SJSA1 (cell line): ENCODE measurements around the gene DGCR8. TPM values are rescaled to one million over a fixed set of nuclear protein-coding genes. Genes with fewer than 3 reads are reported as not detected.
"Not testable (repeated sequence)": the region's sequence is repeated elsewhere in the genome, so short reads cannot be mapped to it uniquely, and the experiment has no call there.

Experiments used
- DNase-seq, 2 experiments: peaks; one replicate each; pipeline ENCODE4 v3.0.0-alpha.2; 2015 to 2020; ENCODE audit warnings: low spot score in 2 of 2, low read depth in 1 of 2
- H3K27ac ChIP-seq: fragments of 250-450 bp; sonication (Bioruptor Pico); 2 replicates; pipeline ENCODE4 v1.5.1; 2020; ENCODE audit warnings: mild to moderate bottlenecking, moderate library complexity
- H3K27me3 ChIP-seq: fragments of 250-450 bp; sonication (Bioruptor Pico); replicated peaks from 2 replicates; pipeline ENCODE4 v1.5.1; 2020; ENCODE audit warnings: mild to moderate bottlenecking, moderate library complexity
- H3K36me3 ChIP-seq: fragments of 250-450 bp; sonication (Bioruptor Pico); 2 replicates; pipeline ENCODE4 v1.5.1; 2020; ENCODE audit warnings: mild to moderate bottlenecking
- H3K4me1 ChIP-seq: fragments of 250-450 bp; sonication (Bioruptor Pico); replicated peaks from 2 replicates; pipeline ENCODE4 v1.6.1; 2021; ENCODE audit warnings: mild to moderate bottlenecking
- H3K4me3 ChIP-seq: fragments of 250-450 bp; sonication (Bioruptor Pico); 2 replicates; pipeline ENCODE4 v1.5.1; 2020; ENCODE audit warnings: mild to moderate bottlenecking
- H3K9me3 ChIP-seq: fragments of 250-450 bp; sonication (Bioruptor Pico); replicated peaks from 2 replicates; pipeline ENCODE4 v1.5.1; 2020; ENCODE audit warnings: mild to moderate bottlenecking
- total RNA-seq: library from RNA; depleted of rRNA; stranded (reverse); fragments of >200 nt; shearing (Covaris generic); gene quantifications from 2 replicates; pipeline ENCODE4 v1.2.3, GENCODE V29; 2014; rRNA removed

The DGCR8 gene
- total RNA-seq, 1 experiment from 2014 or later = 24.8 TPM

DNA sequence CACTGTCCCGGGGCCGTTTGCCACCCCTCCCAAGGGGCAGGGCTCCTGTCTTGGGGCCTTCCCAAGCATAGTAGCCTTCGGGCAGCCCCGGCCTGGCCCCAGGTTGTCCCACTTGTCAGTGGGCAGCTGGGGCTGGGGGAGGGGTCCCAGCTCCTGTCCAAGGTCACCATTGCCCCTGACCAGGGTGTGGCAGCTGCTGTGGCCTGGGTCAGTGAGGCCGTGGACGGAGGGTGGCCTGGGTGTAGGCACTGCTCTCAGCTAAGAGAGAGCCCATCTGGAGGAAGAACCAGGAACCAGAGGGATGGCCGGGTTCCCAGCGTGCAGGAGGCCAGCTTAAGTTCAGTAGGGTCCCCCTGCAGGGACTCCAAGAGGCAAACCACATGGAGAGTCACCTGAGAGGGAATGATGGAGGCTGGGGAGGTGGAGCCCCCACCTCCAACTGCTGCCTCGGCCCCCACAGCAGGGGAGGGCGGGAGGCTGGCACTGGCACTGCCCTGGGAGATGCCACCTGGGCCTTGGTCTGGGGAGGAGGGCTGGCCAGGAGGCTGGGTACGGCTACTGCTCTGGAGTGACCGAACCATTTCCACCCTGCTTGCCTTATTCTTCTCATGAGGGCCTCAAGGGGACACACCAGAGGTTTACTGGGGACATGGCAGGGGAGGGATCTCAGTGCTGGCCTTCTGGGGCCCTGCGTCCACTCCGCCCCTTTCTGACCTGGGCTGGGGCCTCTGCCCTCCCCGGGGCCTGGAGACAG, 77.6 kb downstream of the DGCR8 start:
- Histone ChIP-seq H3K4me1 (peaks cover 16% of the 10 kb centered on the region), H3K27ac (no peak overlapping the region), H3K36me3 (no peaks in the 10 kb centered on the region), H3K9me3 (no peaks in the 10 kb centered on the region), H3K4me3 (no peak overlapping the region), H3K27me3 (no peaks in the 10 kb centered on the region)
- DNase-seq = no peak

DNA sequence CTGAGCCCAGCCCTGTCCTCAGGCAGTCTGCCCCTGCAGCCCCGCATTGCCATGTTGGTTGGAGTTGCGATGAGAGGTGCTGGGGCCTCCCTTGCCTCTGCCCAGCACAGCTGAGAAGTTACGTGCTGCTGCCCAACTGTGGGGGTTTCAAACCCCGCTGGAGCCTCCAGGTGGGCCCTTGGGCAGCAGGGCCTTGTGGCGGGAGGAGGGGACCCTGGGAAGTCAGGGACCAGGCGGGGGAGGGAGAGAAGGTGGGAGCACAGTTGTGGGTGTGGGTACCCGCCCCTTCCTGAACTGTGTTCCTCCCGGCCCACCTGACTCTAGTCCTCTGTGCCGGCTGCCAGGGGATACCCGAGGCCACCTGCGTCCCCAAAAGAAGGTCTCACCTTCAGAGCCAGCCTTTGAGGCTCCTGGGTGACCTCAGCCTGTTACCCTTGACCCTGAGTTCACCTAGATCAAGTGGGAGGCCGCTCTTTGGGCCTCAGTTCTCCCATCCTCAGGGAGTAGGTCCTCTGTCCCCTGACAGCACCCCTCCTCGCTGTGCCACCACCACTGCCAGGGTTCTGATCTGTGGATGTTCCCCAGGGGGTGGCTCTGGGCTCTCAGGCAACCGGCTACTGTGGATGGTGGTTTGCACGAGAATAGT, 78.5 kb downstream of the DGCR8 start:
- no peak for DNase-seq
- peaks cover 16% of the 10 kb centered on the region for H3K4me1 ChIP-seq
- H3K27me3 ChIP-seq = no peaks in the 10 kb centered on the region
- H3K9me3 ChIP-seq = no peaks in the 10 kb centered on the region
- no peaks in the 10 kb centered on the region for H3K36me3 ChIP-seq
- no peak overlapping the region for H3K4me3 ChIP-seq
- H3K27ac ChIP-seq = no peak overlapping the region

DNA sequence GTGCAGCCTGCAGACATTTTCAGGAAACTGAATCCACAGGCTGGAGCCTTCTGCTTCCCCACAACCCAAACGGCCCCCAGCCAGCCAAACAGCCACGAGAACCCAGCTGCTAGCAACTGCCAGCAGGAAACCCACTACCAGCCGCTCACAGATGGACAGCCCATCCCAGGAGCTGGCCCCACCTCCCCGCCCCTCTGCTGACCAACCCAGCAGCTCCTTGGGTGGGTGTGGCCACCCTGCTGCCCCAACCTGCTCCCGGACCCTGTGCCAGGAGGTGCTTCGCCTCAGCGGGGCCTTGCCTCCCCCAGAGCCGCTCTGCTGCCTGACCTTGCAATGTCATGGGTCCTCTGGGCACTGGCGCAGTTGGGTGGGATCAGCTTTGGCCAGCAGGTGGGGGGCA, 79.0 kb downstream of the DGCR8 start:
- H3K4me1 ChIP-seq = peaks cover 11% of the 10 kb centered on the region
- H3K27me3 ChIP-seq = no peaks in the 10 kb centered on the region
- H3K4me3 ChIP-seq = no peak overlapping the region
- no peak overlapping the region for H3K27ac ChIP-seq
- no peaks in the 10 kb centered on the region for H3K9me3 ChIP-seq
- no peak for DNase-seq
- H3K36me3 ChIP-seq = no peaks in the 10 kb centered on the region

DNA sequence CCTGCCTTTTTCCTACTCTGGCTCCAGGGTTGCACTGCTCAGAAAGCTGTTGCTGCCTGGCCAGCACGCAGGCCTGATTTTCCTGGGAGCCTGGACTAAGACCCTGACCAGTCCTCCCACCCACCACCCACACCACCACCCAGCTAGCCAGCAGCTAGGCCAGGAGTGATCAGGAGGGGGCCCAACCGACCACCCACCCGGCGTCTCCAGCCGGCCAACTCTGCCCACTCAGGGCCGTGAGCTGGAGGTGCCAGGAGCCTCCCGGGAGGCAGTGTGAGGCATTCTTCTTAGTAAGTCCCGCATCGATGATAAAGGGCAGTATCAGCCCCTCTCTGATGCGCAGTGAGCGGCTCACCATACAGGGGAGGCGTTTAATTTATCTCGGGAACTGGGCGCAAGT, 79.5 kb downstream of the DGCR8 start:
- not testable (repeated sequence) for H3K36me3 ChIP-seq, H3K4me3 ChIP-seq, DNase-seq, H3K9me3 ChIP-seq, H3K27me3 ChIP-seq, H3K27ac ChIP-seq
- peaks cover 11% of the 10 kb centered on the region for H3K4me1 ChIP-seq

DNA sequence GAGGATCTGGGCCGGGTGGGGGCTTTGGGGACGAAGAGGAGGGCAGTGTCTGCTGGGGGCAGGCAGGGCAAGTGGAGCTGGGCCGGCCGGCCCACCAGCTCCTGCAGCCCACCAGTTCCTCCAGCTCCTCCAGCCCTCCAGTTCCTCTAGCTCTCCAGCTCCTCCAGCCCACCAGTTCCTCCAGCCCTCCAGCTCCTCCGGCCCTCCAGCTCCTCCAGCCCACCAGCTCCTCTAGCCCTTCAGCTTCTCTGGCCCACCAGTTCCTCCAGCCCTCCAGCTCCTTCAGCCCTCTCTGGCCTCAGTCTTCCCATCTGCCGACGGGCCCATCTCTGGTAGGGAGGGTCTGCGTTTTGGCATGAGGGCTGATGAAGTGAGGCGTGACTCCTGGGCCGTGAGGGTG, 80.0 kb downstream of the DGCR8 start:
- no peaks in the 10 kb centered on the region for H3K27me3 ChIP-seq
- H3K27ac ChIP-seq = no peak overlapping the region
- no peaks in the 10 kb centered on the region for H3K36me3 ChIP-seq
- peaks cover 6% of the 10 kb centered on the region for H3K4me1 ChIP-seq
- no peak overlapping the region for H3K4me3 ChIP-seq
- no peak for DNase-seq
- no peaks in the 10 kb centered on the region for H3K9me3 ChIP-seq

Other genes with a start within 250 kb of the DGCR8 start
- 12.2 and 17.7 TPM in 2 replicates for gene GNB1L, start 225.4 kb upstream of the DGCR8 start, total RNA-seq
- 11.5 and 11.7 TPM in 2 replicates for gene RTL10, start 225.4 kb upstream of the DGCR8 start, total RNA-seq
- 288 and 492 TPM in 2 replicates for gene COMT, start 138.5 kb upstream of the DGCR8 start, total RNA-seq
- 25.5 and 42.5 TPM in 2 replicates for gene TXNRD2, start 138.4 kb upstream of the DGCR8 start, total RNA-seq
- 1.4 and 3.0 TPM in 2 replicates for gene ARVCF, start 63.4 kb upstream of the DGCR8 start, total RNA-seq
- 19.6 and 36.9 TPM in 2 replicates for gene TANGO2, start 59.1 kb upstream of the DGCR8 start, total RNA-seq
- 962 and 1,093 TPM in 2 replicates for gene RANBP1, start 35.9 kb downstream of the DGCR8 start, total RNA-seq
- 39.9 and 58.7 TPM in 2 replicates for gene TRMT2A, start 37.0 kb downstream of the DGCR8 start, total RNA-seq
- 9.0 and 10.6 TPM in 2 replicates for gene ZDHHC8, start 51.6 kb downstream of the DGCR8 start, total RNA-seq
- gene CCDC188, start 70.8 kb downstream of the DGCR8 start, total RNA-seq = 0.16 and 0.84 TPM in 2 replicates
- 0.05 TPM in 1 of 2 replicates, not detected in the other for gene RTN4R, start 188.1 kb downstream of the DGCR8 start, total RNA-seq
- 93.1 and 101 TPM in 2 replicates for gene DGCR6L, start 239.8 kb downstream of the DGCR8 start, total RNA-seq